ENCODE measurements around the gene HOXB13.

- TF ChIP-seq NR2F2 (IDR thresholded peaks at IDR 0.05; ENCODE audit: borderline replicate concordance, low read depth) = no peak
- no peak for TF ChIP-seq ATF1 (CRISPR knock-in tag; IDR thresholded peaks at IDR 0.05)
- no peak for TF ChIP-seq EP300 (IDR thresholded peaks at IDR 0.05; ENCODE audit: low read depth in 2 of 2, low read length in 2 of 2)
- no peak for TF ChIP-seq EP300 (CRISPR knock-in tag; IDR thresholded peaks at IDR 0.05; ENCODE audit: borderline replicate concordance)
- no peak for TF ChIP-seq POLR2AphosphoS5 (IDR thresholded peaks at IDR 0.05; ENCODE audit: low read depth, low read length)
- TF ChIP-seq, protein P1, sequence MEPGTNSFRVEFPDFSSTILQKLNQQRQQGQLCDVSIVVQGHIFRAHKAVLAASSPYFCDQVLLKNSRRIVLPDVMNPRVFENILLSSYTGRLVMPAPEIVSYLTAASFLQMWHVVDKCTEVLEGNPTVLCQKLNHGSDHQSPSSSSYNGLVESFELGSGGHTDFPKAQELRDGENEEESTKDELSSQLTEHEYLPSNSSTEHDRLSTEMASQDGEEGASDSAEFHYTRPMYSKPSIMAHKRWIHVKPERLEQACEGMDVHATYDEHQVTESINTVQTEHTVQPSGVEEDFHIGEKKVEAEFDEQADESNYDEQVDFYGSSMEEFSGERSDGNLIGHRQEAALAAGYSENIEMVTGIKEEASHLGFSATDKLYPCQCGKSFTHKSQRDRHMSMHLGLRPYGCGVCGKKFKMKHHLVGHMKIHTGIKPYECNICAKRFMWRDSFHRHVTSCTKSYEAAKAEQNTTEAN (CRISPR knock-in tag; conservative IDR thresholded peaks at IDR 0.05) = no peak
- TF ChIP-seq PITX1 (CRISPR knock-in tag; IDR thresholded peaks at IDR 0.05) = no peak
- no peak for TF ChIP-seq ZNF292 (CRISPR knock-in tag; IDR thresholded peaks at IDR 0.05; ENCODE audit: borderline replicate concordance, low read depth)
- no peak for TF ChIP-seq RXRA (CRISPR knock-in tag; IDR thresholded peaks at IDR 0.05)
- TF ChIP-seq, protein P2, sequence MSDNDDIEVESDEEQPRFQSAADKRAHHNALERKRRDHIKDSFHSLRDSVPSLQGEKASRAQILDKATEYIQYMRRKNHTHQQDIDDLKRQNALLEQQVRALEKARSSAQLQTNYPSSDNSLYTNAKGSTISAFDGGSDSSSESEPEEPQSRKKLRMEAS (IDR thresholded peaks at IDR 0.05) = no peak
- no peak for TF ChIP-seq NRL (CRISPR knock-in tag; IDR thresholded peaks at IDR 0.05; ENCODE audit: borderline replicate concordance)
- TF ChIP-seq, protein P3, sequence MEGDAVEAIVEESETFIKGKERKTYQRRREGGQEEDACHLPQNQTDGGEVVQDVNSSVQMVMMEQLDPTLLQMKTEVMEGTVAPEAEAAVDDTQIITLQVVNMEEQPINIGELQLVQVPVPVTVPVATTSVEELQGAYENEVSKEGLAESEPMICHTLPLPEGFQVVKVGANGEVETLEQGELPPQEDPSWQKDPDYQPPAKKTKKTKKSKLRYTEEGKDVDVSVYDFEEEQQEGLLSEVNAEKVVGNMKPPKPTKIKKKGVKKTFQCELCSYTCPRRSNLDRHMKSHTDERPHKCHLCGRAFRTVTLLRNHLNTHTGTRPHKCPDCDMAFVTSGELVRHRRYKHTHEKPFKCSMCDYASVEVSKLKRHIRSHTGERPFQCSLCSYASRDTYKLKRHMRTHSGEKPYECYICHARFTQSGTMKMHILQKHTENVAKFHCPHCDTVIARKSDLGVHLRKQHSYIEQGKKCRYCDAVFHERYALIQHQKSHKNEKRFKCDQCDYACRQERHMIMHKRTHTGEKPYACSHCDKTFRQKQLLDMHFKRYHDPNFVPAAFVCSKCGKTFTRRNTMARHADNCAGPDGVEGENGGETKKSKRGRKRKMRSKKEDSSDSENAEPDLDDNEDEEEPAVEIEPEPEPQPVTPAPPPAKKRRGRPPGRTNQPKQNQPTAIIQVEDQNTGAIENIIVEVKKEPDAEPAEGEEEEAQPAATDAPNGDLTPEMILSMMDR (CRISPR knock-in tag; IDR thresholded peaks at IDR 0.05) = no peak
- no peak for TF ChIP-seq ZFP1 (CRISPR knock-in tag; IDR thresholded peaks at IDR 0.05)
- TF ChIP-seq ZNF263 (CRISPR knock-in tag; IDR thresholded peaks at IDR 0.05) = no peak
These were observed 11.0 kb downstream of the HOXB13 start for GRCh38 chr17:48717367-48718226.

Data from HepG2 (cell line).